H1 (cell line): ENCODE measurements around the gene FBXO8. TPM values are rescaled to one million over a fixed set of nuclear protein-coding genes. Genes with fewer than 3 reads are reported as not detected.

Source experiments
- CTCF ChIA-PET: fragments of 300-600 bp; sonication (Branson Sonifier 250); formaldehyde crosslinking; loops from one replicate; lab custom pipeline; 2021; ENCODE audit not compliant: partially characterized antibody; lab: Charles Lee
- POLR2A ChIA-PET: fragments of 300-600 bp; sonication (Branson Sonifier 250); formaldehyde crosslinking; loops from one replicate; lab custom pipeline; 2021; ENCODE audit warnings: inconsistent platforms; ENCODE audit not compliant: partially characterized antibody; lab: Charles Lee
- DNase-seq, 2 experiments: peaks; one replicate each; pipeline versions ENCODE4 v3.0.0 to v3.0.0-alpha.2; 2010 to 2022; ENCODE audit warnings: low spot score in 2 of 2, low read depth in 1 of 2, mixed read lengths in 1 of 2
- FAIRE-seq: peaks from 2 replicates; lab custom pipeline; 2011; peaks lifted over from hg19 to GRCh38; lab: Jason Lieb, UNC
- H2AFZ ChIP-seq: 2 replicates; pipeline ENCODE4 v1.8.1; 2012; ENCODE audit warnings: low read length, inconsistent platforms
- H2AK5ac ChIP-seq: 2 replicates; pipeline ENCODE4 v1.6.1; 2013; ENCODE audit warnings: low read depth, low read length
- H2BK120ac ChIP-seq: replicated peaks from 2 replicates; pipeline ENCODE3; 2013; ENCODE audit warnings: low read depth, low read length, inconsistent platforms
- H2BK12ac ChIP-seq: 2 replicates; pipeline ENCODE4 v1.6.1; 2013; ENCODE audit warnings: low read depth, low read length
- H2BK15ac ChIP-seq: 2 replicates; pipeline ENCODE4 v1.6.1; 2013; ENCODE audit warnings: low read length
- H2BK20ac ChIP-seq: 2 replicates; pipeline ENCODE4 v1.6.1; 2013; ENCODE audit warnings: low read length
- H2BK5ac ChIP-seq: 2 replicates; pipeline ENCODE4 v1.6.1; 2013; ENCODE audit warnings: low read depth, low read length
- H3K14ac ChIP-seq: 2 replicates; pipeline ENCODE4 v1.6.1; 2013; ENCODE audit warnings: inconsistent platforms; ENCODE audit not compliant: insufficient read length
- H3K18ac ChIP-seq: 2 replicates; pipeline ENCODE4 v1.6.1; 2013; ENCODE audit warnings: low read length; ENCODE audit errors: extremely low read depth
- H3K23ac ChIP-seq: 2 replicates; pipeline ENCODE4 v1.6.1; 2013; ENCODE audit warnings: inconsistent platforms; ENCODE audit not compliant: insufficient read length
- H3K23me2 ChIP-seq: 2 replicates; pipeline ENCODE4 v1.6.1; 2013; ENCODE audit warnings: low read depth, low read length
- H3K27ac ChIP-seq: 2 replicates; pipeline ENCODE4 v1.6.1; 2011; ENCODE audit warnings: low read depth, low read length, inconsistent platforms
- H3K27me3 ChIP-seq, 4 experiments: replicated peaks in 1 of 4; 1 replicate in 1 of 4; 2 replicates in 3 of 4; pipeline versions ENCODE4 v1.6.1 to v1.8.1; 2011 to 2013; ENCODE audit warnings: low read length in 3 of 4, mild to moderate bottlenecking in 3 of 4, inconsistent platforms in 2 of 4, mixed read lengths in 2 of 4, moderate library complexity in 1 of 4; ENCODE audit not compliant: control insufficient read depth in 3 of 4, insufficient read depth in 3 of 4; ENCODE audit errors: extremely low read depth in 1 of 4
- H3K36me3 ChIP-seq, 4 experiments: 2 replicates each; pipeline versions ENCODE4 v1.6.1 to v1.8.1; 2011 to 2013; ENCODE audit warnings: mild to moderate bottlenecking in 4 of 4, low read length in 3 of 4, moderate library complexity in 2 of 4, control low read depth in 1 of 4, inconsistent platforms in 1 of 4; ENCODE audit not compliant: insufficient read depth in 4 of 4, control insufficient read depth in 2 of 4
- H3K4ac ChIP-seq: replicated peaks from 2 replicates; pipeline ENCODE3; 2013; ENCODE audit warnings: low read length, low read depth, mixed read lengths, inconsistent platforms; ENCODE audit not compliant: insufficient read length
- H3K4me1 ChIP-seq, 4 experiments: replicated peaks in 1 of 4; 1 replicate in 1 of 4; 2 replicates in 3 of 4; pipeline versions ENCODE4 v1.6.1 to v1.8.1; 2011 to 2013; ENCODE audit warnings: low read length in 3 of 4, inconsistent platforms in 2 of 4, mixed read lengths in 1 of 4; ENCODE audit not compliant: insufficient read depth in 4 of 4, control insufficient read depth in 3 of 4
- H3K4me2 ChIP-seq, 2 experiments: 2 replicates each; pipeline versions ENCODE4 v1.6.1 to v1.8.1; 2011 to 2013; ENCODE audit warnings: low read depth in 2 of 2, low read length in 2 of 2, control low read depth in 1 of 2, inconsistent platforms in 1 of 2, mild to moderate bottlenecking in 1 of 2; ENCODE audit not compliant: insufficient read depth in 1 of 2
- H3K4me3 ChIP-seq, 4 experiments: fragments of 200-600, 300-600 bp in 1 of 4; sonication (generic), shearing (Covaris generic), sonication (Bioruptor Twin) in 1 of 4; 2 replicates each; pipeline versions ENCODE4 v1.5.1 to v1.8.1; 2011 to 2016; ENCODE audit warnings: low read length in 4 of 4, low read depth in 3 of 4, control low read depth in 2 of 4, inconsistent platforms in 2 of 4, mild to moderate bottlenecking in 2 of 4, mixed read lengths in 1 of 4, moderate library complexity in 1 of 4; ENCODE audit not compliant: insufficient read depth in 2 of 4; ENCODE audit errors: extremely low read depth in 1 of 4
- H3K56ac ChIP-seq: replicated peaks from 2 replicates; pipeline ENCODE3; 2013; ENCODE audit warnings: low read depth, mild to moderate bottlenecking, mixed read lengths, low read length, inconsistent platforms; ENCODE audit not compliant: insufficient read length
- H3K79me1 ChIP-seq: 2 replicates; pipeline ENCODE4 v1.6.1; 2013; ENCODE audit warnings: low read depth, low read length, control low read depth
- H3K79me2 ChIP-seq, 2 experiments: 2 replicates each; pipeline versions ENCODE4 v1.6.1 to v1.8.1; 2012 to 2013; ENCODE audit warnings: low read length in 2 of 2, mild to moderate bottlenecking in 2 of 2, inconsistent platforms in 1 of 2; ENCODE audit not compliant: insufficient read depth in 2 of 2, control insufficient read depth in 1 of 2
- H3K9ac ChIP-seq, 4 experiments: replicated peaks in 1 of 4; 1 replicate in 1 of 4; 2 replicates in 3 of 4; pipeline versions ENCODE4 v1.6.1 to v1.8.1; 2011 to 2013; ENCODE audit warnings: low read depth in 3 of 4, low read length in 3 of 4, control low read depth in 2 of 4, mild to moderate bottlenecking in 2 of 4, moderate library complexity in 2 of 4, inconsistent platforms in 1 of 4; ENCODE audit errors: extremely low read depth in 1 of 4
- H3K9me3 ChIP-seq, 2 experiments: 2 replicates each; pipeline versions ENCODE4 v1.6.1 to v1.8.1; 2012 to 2013; ENCODE audit warnings: mild to moderate bottlenecking in 2 of 2, moderate library complexity in 2 of 2, control low read depth in 1 of 2, inconsistent platforms in 1 of 2, low read depth in 1 of 2, low read length in 1 of 2, mixed read lengths in 1 of 2; ENCODE audit not compliant: insufficient read depth in 2 of 2
- H4K20me1 ChIP-seq, 2 experiments: replicated peaks in 1 of 2; 2 replicates each; pipeline versions ENCODE3 to v1.8.1; 2011 to 2013; ENCODE audit warnings: inconsistent platforms in 2 of 2, low read length in 2 of 2, mild to moderate bottlenecking in 1 of 2; ENCODE audit not compliant: insufficient read depth in 2 of 2, control insufficient read depth in 1 of 2
- H4K5ac ChIP-seq: 2 replicates; pipeline ENCODE4 v1.6.1; 2013; ENCODE audit warnings: low read length, low read depth, mixed read lengths, inconsistent platforms; ENCODE audit not compliant: insufficient read length
- H4K8ac ChIP-seq: 2 replicates; pipeline ENCODE4 v1.8.0; 2013; ENCODE audit warnings: mild to moderate bottlenecking, moderate library complexity, low read length, inconsistent platforms; ENCODE audit not compliant: insufficient read depth; ENCODE audit errors: extremely low read depth
- H4K91ac ChIP-seq: replicated peaks from 2 replicates; pipeline ENCODE3; 2013; ENCODE audit warnings: low read length, mixed read lengths, inconsistent platforms; ENCODE audit not compliant: insufficient read length
- BCL11A ChIP-seq, 2 experiments: IDR thresholded peaks; one replicate each; pipeline ENCODE4 v1.6.1; 2011; ENCODE audit warnings: low read depth in 2 of 2, low read length in 2 of 2, mild to moderate bottlenecking in 2 of 2
- CBX5 ChIP-seq: fragments of 300-800, 300-1000 bp; sonication (generic); IDR thresholded peaks from 2 replicates; pipeline ENCODE4 v1.7.1; 2016; ENCODE audit warnings: antibody characterized with exemption, low read length, low read depth
- EGR1 ChIP-seq: IDR thresholded peaks from 2 replicates; pipeline ENCODE4 v1.6.1; 2011; ENCODE audit warnings: low read depth, low read length, borderline replicate concordance
- EP300 ChIP-seq, 2 experiments: IDR thresholded peaks; 1 replicate in 1 of 2; 2 replicates in 1 of 2; pipeline ENCODE4 v1.6.1; 2011 to 2012; ENCODE audit warnings: low read depth in 2 of 2, low read length in 2 of 2, mild to moderate bottlenecking in 2 of 2, borderline replicate concordance in 1 of 2, inconsistent platforms in 1 of 2, moderate library complexity in 1 of 2
- FOSL1 ChIP-seq: IDR thresholded peaks from 2 replicates; pipeline ENCODE4 v1.6.1; 2011; ENCODE audit warnings: mild to moderate bottlenecking, low read depth, low read length, moderate library complexity; ENCODE audit not compliant: insufficient read depth
- HDAC6 ChIP-seq: IDR thresholded peaks from one replicate; pipeline ENCODE4 v1.7.1; 2012; ENCODE audit warnings: low read depth, mild to moderate bottlenecking, inconsistent platforms, low read length, moderate library complexity
- PHF8 ChIP-seq: fragments of 200-600 bp; sonication (generic); conservative IDR thresholded peaks from 2 replicates; pipeline ENCODE4 v1.7.1; 2012; ENCODE audit warnings: low read depth, mild to moderate bottlenecking, inconsistent platforms, low read length, moderate library complexity
- POLR2A ChIP-seq, 2 experiments: IDR thresholded peaks; 1 replicate in 1 of 2; 2 replicates in 1 of 2; pipeline ENCODE4 v1.6.1; 2011; ENCODE audit warnings: low read depth in 2 of 2, low read length in 2 of 2, mild to moderate bottlenecking in 2 of 2; ENCODE audit errors: control extremely low read depth in 1 of 2
- RXRA ChIP-seq: IDR thresholded peaks from 2 replicates; pipeline ENCODE4 v1.6.1; 2011; ENCODE audit warnings: low read depth, mild to moderate bottlenecking, low read length, moderate library complexity; ENCODE audit not compliant: insufficient read depth
- SIRT6 ChIP-seq: IDR thresholded peaks from one replicate; pipeline ENCODE4 v1.7.1; 2012; ENCODE audit warnings: low read length, inconsistent platforms
- TCF12 ChIP-seq: IDR thresholded peaks from 2 replicates; pipeline ENCODE4 v1.6.1; 2011; ENCODE audit warnings: low read depth, mild to moderate bottlenecking, low read length
- ZNF274 ChIP-seq: IDR thresholded peaks from 2 replicates; pipeline ENCODE4 v1.7.0; 2012; ENCODE audit warnings: low read length, borderline replicate concordance; ENCODE audit errors: extremely low read depth
- WGBS, 2 experiments: shearing (Covaris generic) in 1 of 2; methylation state at CpG; one replicate each; pipeline versions ENCODE4 v1.1.6 to v1.1.7; 2013 to 2015; ENCODE audit warnings: low lambda C conversion rate in 2 of 2, mixed read lengths in 2 of 2, inconsistent platforms in 1 of 2, low coverage in 1 of 2, missing lambda C conversion rate in 1 of 2; ENCODE audit not compliant: insufficient replicate concordance in 2 of 2, insufficient coverage in 1 of 2, insufficient read length in 1 of 2; ENCODE audit errors: extremely low coverage in 1 of 2, missing lambda C conversion rate in 1 of 2; 5-methylcytosine and 5-hydroxymethylcytosine counted together
- polyA plus RNA-seq, 7 experiments: library from polyadenylated mRNA; depleted of rRNA in 3 of 7; stranded (reverse) in 5 of 7; unstranded in 2 of 7; fragments of >200 nt in 5 of 7; fragments of 200-250 nt in 2 of 7; gene quantifications; 1 replicate in 5 of 7; 2 replicates in 1 of 7; 4 replicates in 1 of 7; pipeline versions ENCODE4 v1.2.1 to v1.2.3, GENCODE V29; 2011 to 2013; ENCODE audit warnings: missing spikeins in 2 of 7, mixed read lengths in 2 of 7
- total RNA-seq: library from RNA; stranded (reverse); fragmentation: NEBNext Ultra II Directional; extraction: Animal tissue kit (Norgen Biotek cat#: 25700); gene quantifications from 2 replicates; pipeline ENCODE4 v1.2.1, GENCODE V29; 2021
- TF ChIP-seq, protein P1 (sequence below): IDR thresholded peaks from 2 replicates; pipeline ENCODE4 v1.6.1; 2012; ENCODE audit warnings: inconsistent platforms

Gene FBXO8
- total and polyA plus RNA-seq, 2 of the 8 experiments (the other 6 are each of a cell fraction or from before 2014, with no cell fraction given), result 5.1 to 7.5 TPM

DNA sequence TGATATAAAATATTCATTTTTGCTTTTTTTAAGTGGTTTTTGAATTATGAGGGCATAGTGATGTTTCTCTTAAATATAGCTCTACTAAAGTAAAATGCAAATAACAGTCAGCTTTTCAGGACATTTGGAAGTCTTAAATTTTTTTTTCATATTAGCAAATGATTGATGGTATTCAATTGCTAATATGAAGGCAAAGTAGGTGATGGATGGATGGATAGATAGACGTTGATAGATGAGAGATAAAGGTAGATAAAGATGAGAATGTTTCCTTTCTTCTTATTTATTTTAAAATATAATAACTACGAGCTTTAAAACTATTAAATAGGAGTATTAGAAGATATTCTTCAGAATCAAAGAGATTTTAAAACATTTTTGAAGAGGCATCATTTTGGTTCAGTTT lies 83.7 kb downstream of the FBXO8 start:
- Histone ChIP-seq H3K79me1 (no peaks in the 10 kb centered on the region), H2AFZ (no peak overlapping the region), H3K79me2 (no peaks in the 10 kb centered on the region), H4K91ac (no peak overlapping the region), H2BK120ac (no peak overlapping the region), H4K20me1 (no peaks in the 10 kb centered on the region), H3K14ac (no peak overlapping the region), H2BK5ac (no peak overlapping the region), H4K8ac (no peak overlapping the region), H3K23me2 (no peaks in the 10 kb centered on the region), H2AK5ac (no peak overlapping the region), H2BK12ac (no peak overlapping the region), H3K9me3 (no peaks in the 10 kb centered on the region), H2BK20ac (no peak overlapping the region), H3K4me2 (no peak overlapping the region), H3K56ac (no peak overlapping the region), H2BK15ac (no peak overlapping the region), H4K5ac (no peak overlapping the region), H3K4me1 (peaks cover 0 to 4% (median 0%) of the 10 kb centered on the region in 4 experiments; a peak in 1 of 7 replicates), H3K36me3 (no peaks in the 10 kb centered on the region), H3K23ac (no peak overlapping the region), H3K27me3 (peaks cover 0 to 1% (median 0%) of the 10 kb centered on the region in 4 experiments; a peak in 2 of 7 replicates), H3K9ac (no peak overlapping the region), H3K18ac (no peak overlapping the region), H3K4ac (no peak overlapping the region), H3K27ac (no peak overlapping the region), H3K4me3 (no peak overlapping the region)
- TF ChIP-seq TCF12 (no peak), HDAC6 (no peak), ZNF274 (no peak), RXRA (no peak), FOSL1 (no peak), EGR1 (no peak), SIRT6 (no peak), CBX5 (no peak), PHF8 (no peak), BCL11A (IDR thresholded peaks at IDR 0.05; ENCODE audit: low read depth in 2 of 2, low read length in 2 of 2) (no peak), EP300 (IDR thresholded peaks at IDR 0.05; ENCODE audit: borderline replicate concordance in 1 of 2, low read depth in 2 of 2, low read length in 2 of 2) (no peak), POLR2A (IDR thresholded peaks at IDR 0.05; ENCODE audit: control extremely low read depth in 1 of 2, low read depth in 2 of 2, low read length in 2 of 2) (no peak)
- TF ChIP-seq, protein P1, sequence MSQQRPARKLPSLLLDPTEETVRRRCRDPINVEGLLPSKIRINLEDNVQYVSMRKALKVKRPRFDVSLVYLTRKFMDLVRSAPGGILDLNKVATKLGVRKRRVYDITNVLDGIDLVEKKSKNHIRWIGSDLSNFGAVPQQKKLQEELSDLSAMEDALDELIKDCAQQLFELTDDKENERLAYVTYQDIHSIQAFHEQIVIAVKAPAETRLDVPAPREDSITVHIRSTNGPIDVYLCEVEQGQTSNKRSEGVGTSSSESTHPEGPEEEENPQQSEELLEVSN, result no peak
- no peak for FAIRE-seq
- CTCF ChIA-PET, result interaction anchor here (0.7 to 1.7 kb wide), 2 partner anchors 20 to 23 kb away, joined by 3 to 7 read pairs; no protein-coding TSS in a partner anchor
- WGBS, 2 experiments, result 78 to 100% methylated on average over 1 to 2 of the region's 2 CpGs
- no peak for DNase-seq
- POLR2A ChIA-PET, result no interaction called here
